Endothelial cell of umbilical vein (primary cell): ENCODE measurements around the gene SPAG16.

ENCODE experiments used
- CTCF ChIP-seq, 2 donors: IDR thresholded peaks; 1 replicate in 1 of 2; 2 replicates in 1 of 2; pipeline ENCODE4 v1.5.1; 2011; ENCODE audit warnings: low read length in 2 of 2, mild to moderate bottlenecking in 2 of 2, moderate library complexity in 2 of 2, control low read depth in 1 of 2, inconsistent platforms in 1 of 2, low read depth in 1 of 2; ENCODE audit not compliant: insufficient read depth in 1 of 2; ENCODE audit errors: extremely low read depth in 1 of 2
- EZH2 ChIP-seq: IDR thresholded peaks from 2 replicates; pipeline ENCODE4 v1.6.1; 2012; ENCODE audit warnings: borderline replicate concordance, low read depth, mild to moderate bottlenecking, moderate library complexity, low read length, inconsistent platforms; ENCODE audit not compliant: severe bottlenecking
- POLR2A ChIP-seq: IDR thresholded peaks from 2 replicates; pipeline ENCODE4 v1.6.1; 2012; ENCODE audit warnings: low read depth, mild to moderate bottlenecking, control low read depth, low read length
- POLR2AphosphoS5 ChIP-seq: IDR thresholded peaks from 2 replicates; pipeline ENCODE4 v1.6.1; 2012; ENCODE audit warnings: low read depth, mild to moderate bottlenecking, control low read depth, low read length, moderate library complexity; ENCODE audit not compliant: insufficient read depth

DNA sequence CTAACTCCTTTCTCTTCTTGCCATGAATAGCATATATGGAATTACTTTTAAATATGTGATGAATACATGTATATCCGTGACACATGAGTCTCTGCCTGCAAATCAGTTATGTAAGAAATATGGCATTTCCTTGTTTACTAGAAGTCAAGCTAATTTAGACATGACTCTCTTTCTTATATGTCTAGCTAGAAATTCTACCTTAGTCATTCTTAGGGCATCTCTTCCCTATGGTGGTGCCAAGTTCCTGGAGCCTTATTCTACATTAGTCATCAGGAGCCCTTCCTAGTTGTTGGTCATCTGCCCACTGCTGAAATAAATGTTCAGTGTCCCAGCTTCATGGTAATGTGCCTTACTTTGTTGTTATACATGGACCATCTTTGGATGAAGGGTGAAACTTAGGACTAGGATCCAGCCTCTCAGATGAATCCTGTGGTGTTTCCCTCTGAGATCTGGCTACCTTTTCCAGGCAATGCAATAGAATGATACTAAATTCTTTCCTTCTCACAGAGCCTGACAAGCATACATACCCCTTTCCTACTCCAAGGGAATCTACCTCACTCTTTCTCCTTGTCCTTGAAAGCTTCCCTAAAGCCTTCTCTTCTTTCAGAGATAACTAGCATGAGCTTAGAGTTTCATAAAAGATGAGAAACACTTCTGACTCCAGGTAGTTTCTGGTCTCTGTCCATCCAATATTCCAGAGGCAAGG is 711.3 kb downstream of the SPAG16 start:
- TF ChIP-seq EZH2: no peak
- no peak for TF ChIP-seq CTCF (IDR thresholded peaks at IDR 0.05; ENCODE audit: extremely low read depth in 1 of 2, insufficient read depth in 1 of 2, low read depth in 1 of 2, low read length in 2 of 2)
- TF ChIP-seq POLR2A: no peak
- peak; percentile 51 for TF ChIP-seq POLR2AphosphoS5
